ENCODE results near the gene SYNPO2. TPM values are rescaled to one million over a fixed set of nuclear protein-coding genes. Genes with fewer than 3 reads are reported as not detected.

The SYNPO2 gene
- total RNA-seq, 1 donor from 2014 or later: 206 TPM

DNA sequence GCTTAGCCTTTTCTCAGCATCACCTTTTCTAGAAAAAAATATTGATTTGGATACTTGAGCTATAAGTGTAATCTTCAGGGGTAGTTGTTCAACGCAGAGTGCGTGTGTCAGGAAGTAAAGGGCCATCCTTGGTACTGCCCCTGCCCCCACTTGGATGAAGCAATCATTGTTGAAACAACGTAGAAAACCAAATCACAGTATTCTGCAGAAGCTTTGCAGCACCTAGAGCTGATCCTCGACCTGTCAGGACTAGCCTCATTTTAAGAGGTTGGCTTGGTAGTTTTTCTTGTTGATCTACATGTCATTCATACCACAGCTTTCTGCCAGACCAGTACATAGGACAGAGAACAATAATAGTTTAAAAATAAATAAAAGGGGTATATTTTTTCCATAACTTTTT, 181.6 kb downstream of the SYNPO2 start:
- no peak for ATAC-seq
- intact Hi-C loops (cut with DNase I): no loop called here
- DNase-seq (ENCODE audit: missing footprints): no peak

DNA sequence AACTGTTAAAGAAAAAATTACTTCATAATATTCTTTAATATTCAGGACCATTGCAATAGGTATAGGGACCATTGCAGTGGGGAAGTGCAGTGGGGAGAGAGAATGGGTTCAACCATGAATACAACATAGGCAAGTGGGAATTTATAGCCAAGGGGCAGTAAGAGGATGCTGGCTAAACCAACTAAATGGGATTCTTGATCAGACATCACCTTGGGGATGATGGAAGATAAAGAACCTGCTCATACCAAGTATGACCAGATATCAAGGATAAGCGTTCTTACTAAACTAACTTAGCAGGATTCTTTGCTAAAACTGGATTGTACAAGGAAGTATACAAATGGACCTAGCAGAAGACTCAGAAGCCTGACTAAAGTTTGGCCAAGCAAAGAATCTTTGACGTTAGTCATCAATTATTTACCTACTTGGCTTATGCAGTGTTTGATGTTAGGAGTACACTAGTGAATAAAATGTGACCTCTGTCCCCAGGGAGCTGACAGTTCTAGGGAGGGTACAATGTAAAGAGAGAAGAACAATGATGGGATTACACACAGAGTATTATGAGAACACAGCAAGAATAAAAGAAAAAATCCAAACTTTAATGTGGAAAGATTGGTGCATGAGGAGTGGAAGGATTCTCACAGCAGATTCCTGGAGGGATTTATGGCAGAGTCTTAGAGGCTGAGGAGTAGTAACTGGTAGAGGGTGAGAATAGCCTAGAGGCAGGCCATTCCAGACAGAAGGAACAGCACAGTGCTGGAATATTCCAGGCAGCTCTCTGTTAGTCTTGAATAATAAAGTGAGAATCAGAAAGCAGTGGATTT, 192.3 kb downstream of the SYNPO2 start:
- ATAC-seq: peak; percentile 42
- intact Hi-C loops (cut with DNase I): loop anchor here (5.0 kb wide), 1 partner anchor 56 kb away; the partner anchor contains the start of gene MYOZ2
- DNase-seq (ENCODE audit: missing footprints): no peak

DNA sequence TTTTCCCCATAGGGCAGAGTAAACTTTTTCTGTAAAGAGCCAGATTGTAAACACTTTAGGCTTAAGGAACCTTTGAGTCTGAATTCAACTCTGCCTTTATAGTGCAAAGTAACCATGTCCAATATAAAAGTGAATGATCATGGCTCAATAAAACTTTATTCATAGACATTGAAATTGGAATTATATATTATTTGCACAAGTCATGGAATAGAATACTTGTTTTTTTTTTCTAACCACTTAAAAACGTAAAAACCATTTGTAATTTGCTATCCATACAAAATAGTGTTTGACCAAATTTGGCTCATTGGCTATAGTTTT, 192.8 kb downstream of the SYNPO2 start:
- no peak for DNase-seq (ENCODE audit: missing footprints)
- intact Hi-C loops (cut with DNase I): loop anchor here (5.0 kb wide), 1 partner anchor 56 kb away; the partner anchor contains the start of gene MYOZ2
- no peak for ATAC-seq

DNA sequence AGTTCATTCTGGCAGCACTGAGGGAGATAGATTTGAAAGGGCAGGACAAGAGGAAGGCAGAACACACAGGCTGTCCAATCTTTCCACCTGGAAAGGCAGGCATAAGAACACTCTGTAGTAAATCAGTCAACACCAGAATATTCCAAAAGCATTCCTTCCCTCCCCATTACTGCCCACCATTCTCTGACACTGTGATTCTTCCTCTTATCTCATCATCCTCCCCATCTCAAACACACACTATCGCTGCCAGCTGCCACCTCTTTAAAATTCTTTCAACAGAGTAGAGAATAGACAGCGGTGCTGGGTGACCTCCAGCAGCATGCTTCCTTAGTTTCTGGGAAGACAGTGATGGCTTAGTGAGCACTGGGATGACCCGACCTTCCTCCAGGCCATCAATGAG, 193.3 kb downstream of the SYNPO2 start:
- intact Hi-C loops (cut with DNase I): loop anchor here (5.0 kb wide), 1 partner anchor 55 kb away; the partner anchor contains the start of gene MYOZ2

DNA sequence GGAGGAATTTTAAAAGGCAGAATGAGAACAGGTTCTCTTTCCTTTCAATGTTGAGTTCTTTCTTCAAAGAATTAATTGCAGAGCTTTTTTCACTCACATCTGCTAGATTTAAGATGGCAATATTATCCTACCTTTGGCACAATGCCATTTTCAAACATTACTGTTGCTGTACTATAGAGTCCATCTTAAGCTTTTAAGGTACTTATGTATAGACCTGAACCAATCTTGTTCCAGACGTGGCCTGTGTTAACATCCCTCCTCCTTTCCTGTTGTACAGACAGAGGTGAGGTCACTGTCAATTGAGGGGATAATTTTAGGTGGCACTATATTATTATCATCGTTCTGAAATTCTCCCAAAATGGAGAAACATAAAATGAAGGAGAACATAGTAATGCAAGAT, 194.0 kb downstream of the SYNPO2 start:
- intact Hi-C loops (cut with DNase I): loop anchor here (5.0 kb wide), 1 partner anchor 55 kb away; the partner anchor contains the start of gene MYOZ2
- no peak for ATAC-seq
- no peak for DNase-seq (ENCODE audit: missing footprints)

More for the DNA sequence above, 193.3 kb downstream of the SYNPO2 start:
- no peak for DNase-seq (ENCODE audit: missing footprints)
- ATAC-seq: peak; percentile 89

DNA sequence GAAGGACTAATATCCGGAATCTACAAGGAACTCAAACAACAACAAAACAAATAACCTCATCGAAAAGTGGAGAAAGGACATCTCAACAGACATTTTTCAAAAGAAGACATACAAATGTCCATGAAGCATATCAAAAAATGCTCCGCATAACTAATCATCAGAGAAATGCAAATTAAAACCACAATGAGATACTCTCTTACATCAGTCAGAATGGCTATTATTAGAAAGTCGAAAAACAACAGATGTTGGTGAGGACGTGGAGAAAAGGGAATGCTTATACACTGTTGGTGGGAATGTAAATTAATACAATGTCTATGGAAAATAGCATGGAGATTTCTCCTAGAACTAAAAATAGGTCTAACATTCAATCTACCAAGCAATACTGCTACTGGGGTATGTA, 195.9 kb downstream of the SYNPO2 start:
- no peak for ATAC-seq
- intact Hi-C loops (cut with DNase I): loop anchor here (5.0 kb wide), 1 partner anchor 53 kb away; the partner anchor contains the start of gene MYOZ2
- no peak for DNase-seq (ENCODE audit: missing footprints)

DNA sequence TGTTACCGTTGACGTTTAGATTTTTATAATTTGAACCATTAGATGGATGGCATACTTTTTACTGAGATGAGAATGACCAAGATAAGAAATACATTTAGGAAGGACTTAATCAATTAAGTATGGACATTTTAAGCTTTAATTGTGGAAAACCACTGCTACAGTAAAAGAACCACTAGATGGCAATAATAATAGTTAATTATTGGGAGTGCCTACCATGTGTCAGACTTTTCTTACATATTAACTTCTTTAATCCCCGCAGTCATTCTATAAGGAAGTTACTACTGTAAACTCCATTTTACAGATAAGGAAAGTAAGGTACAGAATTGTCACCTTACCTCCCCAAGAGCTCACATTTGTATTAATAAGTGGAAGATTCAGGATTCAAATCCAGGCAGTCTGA, 198.5 kb downstream of the SYNPO2 start:
- intact Hi-C loops (cut with DNase I): no loop called here
- no peak for ATAC-seq

DNA sequence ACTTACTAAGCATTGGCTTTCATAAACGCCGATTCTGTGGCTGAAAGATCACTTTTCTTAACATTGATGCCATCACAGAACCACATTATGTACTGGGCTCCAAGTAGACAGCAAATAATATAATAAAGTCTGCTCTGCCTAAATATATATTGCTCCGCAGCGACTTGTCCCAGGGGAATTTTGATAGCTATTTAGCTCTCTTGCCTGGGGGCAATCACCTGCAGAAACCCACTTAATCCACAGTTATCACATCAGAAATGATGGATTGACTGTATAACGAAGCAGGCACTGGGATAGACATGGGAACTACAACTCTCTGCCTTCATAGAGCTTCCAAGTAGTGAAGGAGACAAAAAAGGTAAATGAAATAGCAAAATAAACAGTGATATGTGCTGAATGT, 199.0 kb downstream of the SYNPO2 start:
- DNase-seq (ENCODE audit: missing footprints): no peak
- ATAC-seq: no peak
- intact Hi-C loops (cut with DNase I): no loop called here

More for the DNA sequence above, 198.5 kb downstream of the SYNPO2 start:
- DNase-seq (ENCODE audit: missing footprints): no peak

DNA sequence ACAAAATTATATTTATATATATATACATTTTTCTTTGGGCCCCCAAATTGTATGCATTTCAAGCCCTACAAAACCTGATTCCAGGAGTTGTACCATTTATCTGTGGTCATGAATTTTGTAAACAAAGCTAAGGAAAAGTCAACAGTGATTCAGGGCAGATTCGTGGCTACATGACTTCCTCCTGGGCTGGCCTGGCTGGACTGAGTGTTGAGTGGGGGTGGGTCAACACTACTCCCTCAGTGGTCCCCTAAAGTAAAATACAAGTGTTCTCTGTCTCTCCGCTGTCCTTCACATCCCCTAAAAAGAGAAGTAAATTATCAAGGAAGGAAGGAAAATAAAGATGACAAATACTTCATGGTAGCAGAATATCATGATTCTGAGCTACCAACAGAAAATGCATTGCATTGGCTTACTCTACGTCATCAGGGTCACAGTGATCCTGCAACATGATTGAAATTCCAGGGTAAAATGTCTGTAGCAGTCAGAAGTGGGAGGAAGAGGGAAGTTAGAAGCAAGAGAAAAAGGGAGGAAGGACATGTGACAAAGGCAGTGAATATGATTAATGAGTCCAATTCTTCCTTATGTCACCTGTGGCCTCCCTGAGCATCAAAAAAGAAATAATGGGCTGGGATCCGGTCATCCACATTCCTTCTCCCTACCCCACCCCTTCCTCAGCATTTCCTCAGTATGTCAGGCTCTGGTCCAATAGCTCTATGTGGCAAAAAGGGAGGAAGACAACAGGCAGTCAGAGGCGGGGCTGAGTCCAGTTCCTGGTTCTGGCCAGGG, 204.6 kb downstream of the SYNPO2 start:
- intact Hi-C loops (cut with DNase I): no loop called here
- DNase-seq (ENCODE audit: missing footprints): no peak
- ATAC-seq: no peak

DNA sequence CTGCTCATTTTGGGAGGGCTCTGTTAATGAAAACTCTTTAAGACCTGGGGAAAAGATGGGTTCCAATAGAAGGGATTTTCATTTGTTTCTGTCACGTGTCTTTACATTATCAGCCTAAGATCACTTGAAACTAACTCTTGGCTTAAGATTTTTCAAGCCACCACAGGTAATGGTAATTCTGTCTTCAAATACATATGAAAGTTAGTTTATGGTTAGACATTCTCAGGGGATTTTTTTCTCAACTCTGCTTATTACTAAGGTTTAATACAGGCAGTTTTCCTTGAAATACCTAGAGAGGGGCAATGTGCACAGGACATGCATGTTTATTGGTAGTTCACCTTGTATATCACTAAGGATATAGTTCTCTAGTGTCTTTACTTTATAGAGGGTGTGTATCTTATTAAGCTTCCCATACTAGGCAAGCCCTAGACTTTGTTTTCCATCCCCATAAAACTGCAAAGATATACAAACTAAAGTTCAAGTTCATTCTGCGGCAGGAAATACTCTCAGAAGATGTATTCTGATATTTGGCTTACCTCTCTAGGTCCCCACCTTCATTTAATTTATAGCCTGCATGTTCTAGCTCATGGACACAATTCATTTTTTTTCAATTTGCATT, 208.7 kb downstream of the SYNPO2 start:
- ATAC-seq: no peak
- intact Hi-C loops (cut with DNase I): loop anchor here (5.0 kb wide), 1 partner anchor 115 kb away; the partner anchor contains the start of gene USP53
- no peak for DNase-seq (ENCODE audit: missing footprints)

DNA sequence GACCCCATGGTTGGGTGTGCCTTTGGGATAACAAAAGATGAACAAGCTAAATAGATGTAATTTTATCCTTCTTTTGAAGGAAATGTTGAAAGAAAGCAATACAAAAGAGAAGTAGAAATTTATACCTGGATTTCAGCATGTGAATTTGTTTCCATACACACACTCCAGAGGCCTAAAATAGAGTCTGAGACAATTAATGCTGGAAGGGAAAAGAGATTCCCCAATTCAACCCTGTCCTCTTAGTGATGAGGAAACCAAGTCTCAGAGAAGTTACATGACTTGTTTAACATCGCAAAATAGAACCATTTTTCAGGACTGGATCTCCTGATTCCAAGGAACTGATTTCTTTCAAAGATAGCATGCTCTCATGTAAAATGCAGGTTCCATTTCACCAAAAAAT, 209.7 kb downstream of the SYNPO2 start:
- intact Hi-C loops (cut with DNase I): loop anchor here (5.0 kb wide), 1 partner anchor 114 kb away; the partner anchor contains the start of gene USP53
- DNase-seq (ENCODE audit: missing footprints) (no peak), ATAC-seq (no peak)

DNA sequence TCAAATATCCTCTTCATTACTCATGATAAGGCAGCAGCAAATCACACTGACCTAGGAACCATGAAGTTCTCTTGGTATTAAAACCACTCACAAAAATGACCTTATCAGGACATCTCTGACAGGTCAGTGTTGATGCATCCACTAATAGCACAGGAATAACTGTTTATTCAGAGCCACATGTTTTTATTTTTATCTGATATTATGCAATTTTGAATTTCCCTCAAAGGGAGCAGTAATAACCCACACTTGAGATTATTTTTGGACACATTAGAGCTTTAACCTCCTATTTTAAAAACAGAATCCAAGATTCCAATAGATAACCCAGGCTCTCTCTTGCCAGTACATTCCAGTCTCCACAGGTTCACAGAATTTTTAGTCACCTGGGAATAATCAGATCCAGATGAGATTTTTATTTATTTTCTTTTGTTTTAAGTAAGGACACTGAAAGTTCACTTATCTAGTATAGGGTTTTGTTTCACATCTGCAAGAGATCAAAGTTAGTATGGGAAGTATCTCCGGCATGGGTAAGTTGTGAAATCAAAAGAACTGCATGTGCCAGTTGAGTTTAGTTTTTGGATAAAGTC, 210.7 kb downstream of the SYNPO2 start:
- intact Hi-C loops (cut with DNase I): loop anchor here (5.0 kb wide), 1 partner anchor 113 kb away; the partner anchor contains the start of gene USP53
- ATAC-seq: peak; percentile 43
- no peak for DNase-seq (ENCODE audit: missing footprints)

DNA sequence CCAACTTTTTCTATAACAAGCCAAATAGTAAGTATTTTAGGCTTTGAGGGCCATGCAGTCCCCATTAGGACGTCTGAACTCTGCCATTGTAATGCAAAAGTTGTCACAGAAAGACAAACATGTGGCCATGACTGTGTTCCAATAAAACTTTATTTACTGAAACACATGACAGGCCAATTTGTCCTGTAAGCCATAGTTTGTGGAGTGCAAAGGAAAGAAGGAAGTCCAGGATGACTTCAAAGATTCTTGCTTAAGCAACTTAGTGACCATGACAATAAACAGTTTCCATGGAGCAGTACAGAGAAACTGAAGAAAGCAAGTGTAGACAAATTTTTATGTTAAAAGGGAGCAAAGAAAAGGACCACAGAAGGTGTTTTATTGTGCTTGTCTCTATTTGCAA, 212.0 kb downstream of the SYNPO2 start:
- ATAC-seq (no peak), DNase-seq (ENCODE audit: missing footprints) (no peak)
- intact Hi-C loops (cut with DNase I): no loop called here

DNA sequence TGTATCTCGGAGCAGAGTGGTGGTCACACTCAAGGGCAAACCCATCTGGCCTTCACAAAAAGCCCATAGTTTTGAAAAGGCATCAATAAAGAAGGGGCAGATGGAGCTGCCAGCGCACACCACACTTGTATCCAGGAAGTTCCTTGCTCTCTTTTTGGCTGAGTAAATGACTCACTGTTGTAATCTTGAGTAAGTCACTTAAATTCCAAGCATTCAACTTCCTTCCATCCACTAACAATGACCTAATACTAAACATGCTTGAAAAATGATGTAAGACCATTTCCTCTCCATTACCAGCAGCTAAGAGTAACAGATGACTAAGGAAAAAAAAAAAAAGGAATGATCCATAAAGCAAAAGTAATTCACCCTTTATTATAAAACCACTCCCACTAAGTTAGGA, 214.6 kb downstream of the SYNPO2 start:
- intact Hi-C loops (cut with DNase I): no loop called here
- DNase-seq (ENCODE audit: missing footprints) (no peak), ATAC-seq (peak; percentile 72)

DNA sequence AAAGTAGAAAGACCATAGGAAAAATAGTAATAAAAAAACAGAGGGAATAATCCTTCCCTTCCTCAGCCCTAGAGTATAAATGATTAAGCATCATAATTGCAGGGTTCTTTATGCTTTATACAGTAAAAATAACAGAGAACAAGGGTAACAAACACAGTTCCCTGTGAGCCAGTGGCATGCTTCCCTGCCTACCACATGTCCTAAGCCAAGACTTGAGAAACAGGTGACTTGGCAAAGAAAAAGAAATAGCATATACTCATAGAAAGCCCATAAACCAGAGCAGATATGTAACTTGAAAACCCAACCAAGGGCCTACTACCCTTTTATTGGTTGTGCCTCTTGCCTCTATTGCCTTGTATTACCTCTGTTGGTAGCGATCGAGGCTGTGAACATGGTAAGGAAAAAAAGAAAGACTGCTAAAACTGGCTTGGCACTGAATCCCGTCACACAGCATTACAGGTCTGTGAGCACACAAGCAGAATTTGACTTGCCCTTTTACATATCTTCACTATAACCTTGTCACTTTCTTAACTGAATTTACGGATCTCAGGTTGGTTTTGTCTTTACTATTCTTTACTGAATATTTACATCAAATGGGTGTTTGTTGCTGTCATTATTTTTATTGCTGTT, 216.1 kb downstream of the SYNPO2 start:
- intact Hi-C loops (cut with DNase I): no loop called here
- no peak for ATAC-seq

DNA sequence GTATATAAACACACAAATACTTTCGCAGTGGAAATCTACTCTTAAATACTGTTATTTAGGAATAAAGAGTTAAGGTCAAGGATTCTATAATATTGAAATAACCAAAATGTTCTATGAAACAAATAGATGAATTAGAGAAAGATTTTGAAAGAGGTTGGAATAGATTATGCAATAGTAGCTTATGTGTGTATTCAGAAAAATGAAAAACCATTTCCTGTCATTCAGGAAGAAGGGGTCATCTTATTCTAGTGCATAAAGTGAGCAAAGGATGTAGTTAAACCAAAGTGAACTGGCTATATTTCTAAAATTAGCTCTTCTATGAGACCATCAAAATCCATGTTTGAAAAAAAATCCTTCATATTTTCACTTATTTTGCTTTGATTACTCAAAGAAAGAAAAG, 217.0 kb downstream of the SYNPO2 start:
- intact Hi-C loops (cut with DNase I): no loop called here
- ATAC-seq (no peak), DNase-seq (ENCODE audit: missing footprints) (no peak)

More for the DNA sequence above, 216.1 kb downstream of the SYNPO2 start:
- no peak for DNase-seq (ENCODE audit: missing footprints)

DNA sequence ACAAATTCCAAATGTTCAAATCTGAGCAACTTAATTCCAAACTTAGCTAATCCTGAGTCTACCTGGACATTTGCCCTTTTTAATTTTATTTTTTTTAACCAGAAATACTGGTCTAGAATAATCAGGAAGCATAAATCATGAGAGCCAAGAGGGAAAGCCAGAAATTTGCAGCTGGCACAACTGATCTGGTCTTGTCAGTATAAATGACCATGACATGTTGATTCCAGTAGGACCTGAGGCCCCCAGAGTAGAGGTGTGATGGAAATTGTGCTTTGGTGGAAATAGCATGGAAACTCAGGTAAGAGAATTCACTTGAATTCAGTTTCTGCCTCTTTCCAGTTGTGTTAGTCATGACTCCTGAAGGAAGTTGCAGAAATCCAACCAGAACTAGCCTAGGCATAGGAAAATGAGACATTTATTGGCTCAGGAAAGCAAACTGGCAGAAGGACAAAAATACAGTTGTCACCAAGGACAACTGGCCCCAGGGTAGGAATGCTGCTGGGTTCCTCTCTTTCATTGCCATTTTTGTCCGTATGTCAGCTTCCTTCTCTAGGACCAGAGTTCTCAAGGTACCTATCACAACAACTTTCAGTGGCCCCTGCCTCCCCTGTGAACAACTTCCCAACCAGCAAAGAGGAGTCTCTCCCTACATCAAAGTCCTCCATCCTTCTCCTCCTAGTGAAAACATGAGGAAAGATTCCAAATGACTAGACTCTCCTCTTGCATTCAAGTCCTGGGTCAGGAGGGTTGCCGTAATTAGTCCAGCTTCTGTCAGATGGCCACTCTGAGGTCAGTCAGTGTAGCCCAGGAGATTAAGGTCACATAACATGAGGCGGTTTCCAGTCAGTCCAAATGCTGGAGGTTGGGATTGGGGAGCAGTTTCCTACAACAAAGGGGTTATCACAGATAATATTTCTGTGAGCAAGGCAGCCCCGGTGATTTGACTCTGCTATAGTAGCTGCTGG, 217.7 kb downstream of the SYNPO2 start:
- ATAC-seq (peak; percentile 30), DNase-seq (ENCODE audit: missing footprints) (no peak)
- intact Hi-C loops (cut with DNase I): no loop called here
